GM21529 (cell line): ENCODE measurements around the gene SLC27A4.
A peak's percentile ranks its signal among the peaks of the same experiment; 100 is the strongest.

Source experiments
- ATAC-seq: cut with Tn5 transposase; IDR thresholded peaks from one replicate; pipeline ENCODE4 v1.9.1; 2021; ENCODE audit not compliant: unreplicated experiment

SLC27A4 gene

DNA sequence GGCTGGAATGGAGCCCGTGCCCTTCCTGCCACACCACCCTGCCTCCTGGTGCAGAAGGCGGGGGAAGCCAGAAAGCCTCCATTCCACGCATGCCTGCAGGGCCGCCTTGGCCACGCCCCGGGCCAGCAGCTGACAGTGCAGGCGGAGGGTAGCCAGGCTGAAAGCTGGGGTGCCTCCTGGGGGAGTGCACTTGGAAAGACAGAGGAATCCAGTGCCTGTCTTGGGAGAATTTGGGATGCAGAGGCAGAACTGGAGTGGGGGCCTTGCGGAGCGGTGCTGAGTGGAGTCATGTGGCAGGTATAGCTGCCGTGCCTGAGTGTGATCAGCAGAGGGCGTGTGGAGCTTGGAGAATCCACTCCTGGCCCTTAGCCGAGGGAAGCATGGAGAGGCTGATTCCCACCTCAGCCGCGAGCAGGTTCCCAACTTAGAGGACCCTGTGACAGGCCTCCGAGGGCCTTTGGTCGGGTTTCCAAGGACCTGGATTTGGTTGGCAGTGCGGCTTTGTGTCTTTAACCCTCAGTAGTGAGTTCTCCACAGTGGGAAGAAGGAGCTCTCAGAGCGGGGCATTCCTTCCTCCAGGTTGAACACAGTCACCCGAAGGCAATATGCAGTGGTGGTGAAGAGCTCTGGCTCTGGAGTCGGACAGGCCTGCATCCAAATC lies 21.8 kb downstream of the SLC27A4 start:
- ATAC-seq = peak; percentile 80

DNA sequence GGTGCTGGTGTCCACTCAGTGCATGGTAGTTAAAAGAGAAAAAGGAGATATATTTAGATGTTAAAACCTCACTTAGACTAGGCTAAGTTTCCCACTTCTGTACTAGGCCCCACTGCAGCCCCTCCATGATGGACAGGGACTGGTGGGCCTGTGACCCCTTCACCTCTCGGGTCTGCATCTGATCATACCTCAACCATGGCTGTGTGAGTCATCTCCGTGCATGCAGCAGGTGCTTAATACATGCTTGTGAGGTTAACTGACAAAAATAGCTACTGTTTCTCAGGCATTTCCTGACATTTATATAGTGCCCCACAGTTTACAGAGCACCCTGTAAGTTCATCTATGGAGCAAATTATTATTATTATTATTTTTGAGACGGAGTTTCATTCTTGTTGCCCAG lies 22.4 kb downstream of the SLC27A4 start:
- no peak for ATAC-seq

DNA sequence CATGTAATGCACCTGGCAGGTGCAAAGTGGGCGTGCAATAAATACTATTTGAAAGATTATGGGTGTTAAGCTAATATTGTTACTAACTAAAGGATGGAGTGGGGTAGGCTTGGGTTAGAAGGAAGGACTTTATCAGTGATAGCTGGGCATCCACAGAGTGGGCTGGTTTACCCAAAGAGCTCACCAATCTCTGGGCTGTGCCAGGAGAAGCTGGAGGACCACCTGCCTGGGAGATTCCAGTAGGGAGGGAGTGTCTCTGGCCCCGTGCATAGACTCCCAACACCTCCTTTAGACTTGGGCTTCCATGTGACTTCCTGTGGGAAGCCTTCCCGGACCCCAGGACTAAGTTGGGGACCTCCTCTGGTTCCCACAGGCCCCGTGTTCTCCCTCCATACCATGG lies 25.2 kb downstream of the SLC27A4 start:
- no peak for ATAC-seq

DNA sequence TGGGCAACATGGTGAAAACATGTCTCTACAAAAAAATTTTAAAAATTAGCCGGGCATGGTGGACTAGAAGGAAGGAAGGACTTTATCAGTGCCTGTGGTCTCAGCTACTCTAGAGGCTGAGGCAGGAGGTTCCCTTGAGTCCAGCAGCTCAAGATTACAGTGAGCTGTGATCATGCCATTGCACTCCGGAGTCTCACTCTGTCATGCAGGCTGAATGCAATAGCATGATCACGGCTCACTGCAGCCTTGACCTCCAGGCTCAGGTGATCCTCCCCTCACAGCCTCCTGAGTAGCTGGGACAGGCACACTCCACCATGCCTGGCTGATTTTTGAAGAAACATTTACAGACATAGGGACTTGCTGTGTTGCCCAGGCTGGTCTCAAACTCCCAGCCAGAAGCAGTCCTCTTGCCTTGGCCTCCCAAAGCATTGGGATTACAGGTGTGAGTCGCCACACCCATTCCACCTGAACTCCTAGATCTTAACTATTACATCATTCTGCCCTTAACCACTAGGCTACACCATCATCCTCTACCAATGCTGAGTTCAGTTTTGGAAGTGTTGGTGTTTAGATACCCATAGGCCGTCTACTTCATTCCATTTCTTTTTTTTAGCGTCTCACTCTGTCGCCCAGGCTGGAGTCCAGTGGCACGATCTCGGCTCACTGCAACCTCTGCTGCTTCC lies 28.8 kb downstream of the SLC27A4 start:
- ATAC-seq = no peak

DNA sequence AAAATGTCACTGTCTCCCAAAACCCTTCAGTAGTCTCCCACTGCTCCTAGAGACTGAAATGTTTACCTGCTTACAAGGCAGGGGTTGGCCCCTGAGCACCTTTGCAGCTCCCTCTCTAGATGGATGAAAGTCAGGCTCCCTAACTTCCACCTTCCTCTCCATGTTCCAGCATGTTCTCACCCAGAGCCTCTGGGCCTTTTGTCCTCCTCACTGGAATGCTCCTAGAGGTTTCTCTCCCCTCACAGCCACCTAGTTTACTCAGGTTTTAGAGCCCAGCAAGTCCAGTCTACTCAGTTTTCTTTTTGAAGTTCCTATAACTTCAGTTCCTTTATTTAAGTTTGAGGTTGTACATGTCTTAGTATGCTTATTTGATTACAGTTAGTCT lies 30.0 kb downstream of the SLC27A4 start:
- ATAC-seq = no peak

DNA sequence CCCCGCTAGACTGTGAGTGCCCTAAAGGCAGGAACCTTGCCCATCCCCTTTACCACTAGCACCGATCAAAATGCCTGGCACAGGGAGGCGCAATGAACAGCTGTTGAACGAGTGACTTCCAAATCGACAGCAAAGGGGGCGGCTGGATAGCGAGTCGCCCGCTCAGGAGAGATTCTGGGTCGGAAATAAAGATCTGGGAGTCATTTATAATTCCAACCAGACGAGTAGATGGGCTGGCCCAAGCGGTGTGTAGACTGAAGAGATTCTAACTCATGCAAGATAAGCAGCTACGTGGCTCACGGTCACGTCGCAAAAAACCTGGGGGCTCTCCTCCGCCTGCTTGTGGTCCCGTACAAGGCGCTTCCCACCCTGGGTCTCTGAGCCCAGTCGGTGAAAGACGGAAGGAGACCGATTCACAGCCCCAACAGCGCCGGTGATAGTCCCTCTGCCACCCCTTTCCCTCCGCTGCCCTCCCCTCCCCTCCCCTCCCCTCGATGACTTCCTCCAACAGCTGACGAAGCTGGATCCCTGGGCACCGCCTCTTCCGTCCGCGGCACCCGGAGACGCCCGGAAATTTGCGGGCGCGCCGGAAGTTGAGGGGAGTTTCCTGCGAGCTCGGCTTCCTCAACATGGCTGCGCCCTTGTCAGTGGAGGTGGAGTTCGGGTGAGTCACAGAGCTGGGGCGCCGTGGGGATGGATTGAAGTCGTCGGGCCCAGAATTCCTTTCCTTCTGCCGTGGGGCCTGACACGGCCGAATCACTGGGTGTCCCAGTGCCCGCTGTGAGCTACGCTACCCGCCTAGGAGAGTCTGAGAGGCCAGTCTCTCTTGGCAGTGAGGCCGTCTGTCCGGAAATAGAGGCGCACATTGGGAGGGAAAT lies 30.7 kb downstream of the SLC27A4 start, which contains the start of gene URM1:
TSS of gene URM1 (plus strand) at position 623 of the 878 bp plus-strand sequence. CDS start at position 630, 7 bp downstream.
- ATAC-seq = peak; percentile 94

DNA sequence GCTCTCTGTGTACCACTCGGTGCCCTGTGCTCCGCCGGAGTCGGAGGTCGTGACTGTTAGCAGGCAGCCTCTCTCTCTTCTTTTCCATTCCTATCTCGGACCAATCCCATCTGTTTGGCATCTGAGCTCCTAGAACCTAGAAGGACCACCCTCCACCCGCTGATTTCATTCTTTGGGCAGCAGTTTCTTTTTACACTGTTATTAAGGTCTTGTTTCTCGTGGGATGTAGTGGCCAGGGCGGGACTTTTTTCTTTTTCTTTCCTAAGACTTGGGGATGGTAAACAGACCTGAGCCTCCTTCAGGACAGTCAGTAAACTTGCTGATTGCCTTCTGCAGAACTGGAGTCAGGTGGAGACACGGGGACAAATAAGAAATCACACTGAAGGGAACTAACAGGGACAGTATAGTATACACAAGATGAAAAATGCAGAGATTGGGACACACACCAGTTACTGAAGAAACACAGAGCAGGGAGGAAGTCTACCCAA lies 31.3 kb downstream of the SLC27A4 start:
- no peak for ATAC-seq

DNA sequence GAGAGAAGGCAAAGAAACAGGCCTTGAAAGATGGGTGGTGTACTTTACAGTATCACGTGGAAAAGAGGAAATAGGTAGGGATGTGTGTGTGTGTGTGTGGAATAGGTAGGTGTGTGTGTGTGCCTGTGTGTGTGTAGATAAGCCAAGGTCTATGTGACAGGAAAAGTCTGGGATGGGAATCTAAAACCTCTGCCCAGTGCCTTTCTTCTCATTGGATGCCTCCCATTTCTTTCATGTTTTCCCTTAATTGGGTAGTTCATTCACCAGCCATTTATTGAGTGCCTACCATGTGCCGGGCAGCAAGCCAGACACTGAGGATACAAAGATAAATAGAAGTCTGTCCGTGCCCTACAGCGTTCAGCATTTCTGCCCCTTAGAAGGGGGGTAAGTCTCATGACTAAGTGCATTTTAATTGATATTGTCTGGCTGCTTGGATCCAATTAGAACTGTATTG lies 31.9 kb downstream of the SLC27A4 start:
- ATAC-seq = no peak

DNA sequence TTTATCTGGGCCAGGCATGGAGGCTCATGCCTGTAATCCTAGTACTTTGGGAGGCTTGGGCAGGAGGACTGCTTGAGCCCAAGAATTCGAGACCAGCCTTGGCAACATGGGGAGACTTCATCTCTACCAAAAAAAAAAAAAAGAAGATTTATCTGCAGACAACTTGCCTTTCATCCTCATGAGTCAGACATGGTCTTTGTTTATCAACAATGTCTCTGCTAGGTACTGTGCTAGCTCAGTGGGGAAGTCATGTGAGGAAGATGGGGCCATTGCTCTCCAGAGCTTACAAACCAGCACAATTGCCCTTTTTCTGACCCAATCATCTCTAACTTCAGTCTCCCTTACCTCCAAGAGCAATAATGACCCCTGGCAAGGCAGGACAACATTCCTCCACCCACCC lies 32.5 kb downstream of the SLC27A4 start:
- ATAC-seq = no peak

DNA sequence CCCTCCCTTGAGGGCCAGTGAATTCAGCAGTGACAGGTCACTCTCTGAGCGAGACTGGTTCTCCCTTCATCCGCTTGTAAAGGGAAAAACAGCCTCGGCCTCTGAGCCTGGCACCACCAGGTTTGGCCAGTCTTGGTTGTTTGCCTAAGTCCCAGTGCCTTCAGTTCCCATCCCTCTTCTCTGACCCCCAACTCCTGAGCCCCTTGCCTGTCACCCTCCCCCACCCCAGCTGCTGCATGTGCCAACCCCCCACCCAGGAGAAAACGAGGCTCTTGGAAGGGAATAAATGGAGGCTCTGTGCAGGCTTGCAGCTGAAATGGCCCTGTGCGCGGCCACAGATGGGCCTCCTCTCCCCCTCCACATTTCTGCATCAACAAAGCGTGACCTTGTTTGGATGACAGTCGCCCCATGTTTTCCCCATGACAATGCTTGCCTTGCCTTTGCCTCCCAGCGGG lies 33.9 kb downstream of the SLC27A4 start:
- no peak for ATAC-seq

DNA sequence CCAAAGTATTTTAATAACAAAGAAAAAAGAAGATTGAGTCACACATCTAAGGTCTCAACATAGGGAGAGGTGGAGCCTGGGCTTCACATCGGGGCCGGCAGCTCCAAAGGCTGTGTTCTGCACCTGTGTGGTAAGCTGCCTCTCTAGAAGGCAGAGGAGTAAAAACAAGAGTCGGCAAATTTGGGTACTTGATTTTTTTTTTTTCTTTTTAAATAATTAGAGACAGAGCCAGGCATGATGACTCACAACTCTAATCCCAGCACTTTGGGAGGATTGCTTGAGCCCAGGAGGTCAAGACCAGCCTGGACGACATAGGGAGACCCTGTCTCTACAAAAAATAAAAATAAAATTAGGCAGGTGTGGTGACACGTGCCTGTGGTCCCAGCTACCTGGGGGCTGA lies 35.5 kb downstream of the SLC27A4 start:
- ATAC-seq = no peak

DNA sequence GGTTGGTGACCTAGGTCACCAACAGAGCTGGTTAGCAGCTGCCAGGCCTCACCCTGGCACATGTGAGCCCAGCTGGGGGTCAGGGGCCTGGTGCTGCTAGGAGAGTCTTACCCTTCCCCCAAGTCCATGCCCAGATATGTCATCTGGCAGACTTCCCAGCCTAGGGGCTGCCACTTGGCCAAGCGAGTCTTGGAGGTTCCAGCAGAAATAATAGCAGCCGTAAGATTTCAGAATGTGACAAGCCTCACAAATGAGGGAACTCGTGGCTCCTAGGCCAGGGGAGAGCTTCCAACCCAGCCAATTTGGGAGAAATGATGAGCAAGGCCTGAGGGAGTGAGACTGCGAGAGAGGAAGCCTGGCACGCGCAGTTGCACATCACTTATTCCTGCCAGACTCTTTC lies 41.9 kb downstream of the SLC27A4 start:
- no peak for ATAC-seq

DNA sequence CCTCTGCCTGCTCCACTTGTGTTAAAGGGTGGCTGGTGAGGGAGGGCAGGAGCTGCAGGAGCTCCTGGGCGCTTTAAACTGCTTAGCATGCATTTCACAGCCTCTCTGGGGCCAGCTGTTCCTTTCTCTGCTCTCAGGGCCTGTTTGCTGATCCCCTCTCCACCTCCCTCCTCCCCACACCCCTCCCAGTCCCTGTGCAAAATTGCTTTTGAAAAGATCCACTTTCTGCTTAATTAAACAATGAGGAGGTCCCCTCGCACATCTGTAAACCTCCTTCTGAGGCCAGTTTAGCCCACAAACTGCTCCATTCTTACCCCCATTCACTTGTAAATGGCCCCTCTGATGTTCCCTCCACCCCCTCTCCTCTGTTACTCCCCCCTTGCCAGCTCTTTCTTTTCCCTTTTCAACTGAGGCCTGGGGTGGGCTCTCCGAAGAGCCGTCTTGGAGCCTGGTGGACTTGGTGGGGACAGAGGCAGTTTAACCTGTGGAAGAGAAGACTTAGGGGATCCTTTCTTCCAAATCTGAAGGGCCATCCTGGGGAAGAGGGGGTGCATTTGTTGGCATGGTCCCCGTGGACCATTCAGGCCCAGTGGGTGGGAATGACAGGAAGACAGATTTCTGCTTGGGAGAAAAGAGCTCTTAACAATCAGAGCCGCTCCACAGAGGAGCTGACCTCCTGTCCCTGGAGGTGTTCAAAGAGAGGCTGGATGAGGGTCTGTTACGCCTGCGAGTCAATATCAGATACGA lies 42.9 kb downstream of the SLC27A4 start:
- ATAC-seq = no peak

DNA sequence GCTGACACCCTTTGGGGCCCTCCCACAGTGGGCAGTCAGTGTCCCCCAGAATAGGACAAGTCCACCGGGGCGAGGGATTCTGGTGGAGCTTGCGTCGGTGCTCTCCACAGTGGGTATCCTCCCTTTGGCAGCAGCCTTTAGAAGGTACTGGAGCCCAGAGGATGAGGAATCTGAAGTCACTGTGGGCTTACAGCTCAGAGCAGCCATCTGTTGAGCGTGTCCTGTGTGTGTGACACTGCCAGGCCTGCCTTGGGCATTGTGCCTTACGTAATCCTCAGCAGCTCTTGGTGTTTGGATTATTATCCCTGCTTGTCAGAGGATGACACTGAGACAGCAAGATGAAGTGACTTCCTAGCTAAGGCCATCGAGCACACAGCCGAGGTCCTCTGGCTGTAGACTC lies 43.5 kb downstream of the SLC27A4 start:
- ATAC-seq = no peak

DNA sequence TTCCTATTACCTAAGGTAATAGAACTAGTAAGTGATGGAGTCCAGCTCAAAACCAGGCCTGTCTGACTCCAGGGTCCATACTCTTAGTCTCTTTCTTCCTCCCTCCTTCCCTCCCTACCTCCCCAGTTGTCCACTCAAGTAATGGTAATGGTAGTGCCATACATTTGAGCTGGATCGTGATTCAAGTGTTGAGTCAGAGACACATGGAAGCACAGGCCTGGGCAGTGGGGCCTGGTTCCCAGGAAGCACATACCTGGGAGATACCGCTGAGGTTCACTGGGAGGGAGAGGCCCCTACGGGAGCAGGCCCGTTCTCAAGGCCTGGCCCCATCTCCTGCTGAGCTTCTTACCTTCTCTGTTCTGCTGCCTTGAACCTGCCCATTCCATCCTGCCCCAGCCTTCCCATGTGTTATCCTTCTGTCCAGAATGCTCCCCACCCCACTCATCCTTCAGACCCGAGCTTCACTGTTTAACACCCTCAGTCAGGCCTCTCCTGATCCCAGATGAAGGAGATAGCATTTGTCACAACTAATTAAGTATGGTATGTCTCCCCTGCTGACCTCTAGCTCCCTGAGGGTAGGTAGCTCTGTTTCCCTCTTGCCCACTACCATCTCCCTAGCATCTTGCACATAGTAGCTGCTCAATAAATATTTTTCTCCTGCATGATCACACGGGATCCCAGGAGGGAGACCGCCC lies 44.6 kb downstream of the SLC27A4 start:
- ATAC-seq = no peak

DNA sequence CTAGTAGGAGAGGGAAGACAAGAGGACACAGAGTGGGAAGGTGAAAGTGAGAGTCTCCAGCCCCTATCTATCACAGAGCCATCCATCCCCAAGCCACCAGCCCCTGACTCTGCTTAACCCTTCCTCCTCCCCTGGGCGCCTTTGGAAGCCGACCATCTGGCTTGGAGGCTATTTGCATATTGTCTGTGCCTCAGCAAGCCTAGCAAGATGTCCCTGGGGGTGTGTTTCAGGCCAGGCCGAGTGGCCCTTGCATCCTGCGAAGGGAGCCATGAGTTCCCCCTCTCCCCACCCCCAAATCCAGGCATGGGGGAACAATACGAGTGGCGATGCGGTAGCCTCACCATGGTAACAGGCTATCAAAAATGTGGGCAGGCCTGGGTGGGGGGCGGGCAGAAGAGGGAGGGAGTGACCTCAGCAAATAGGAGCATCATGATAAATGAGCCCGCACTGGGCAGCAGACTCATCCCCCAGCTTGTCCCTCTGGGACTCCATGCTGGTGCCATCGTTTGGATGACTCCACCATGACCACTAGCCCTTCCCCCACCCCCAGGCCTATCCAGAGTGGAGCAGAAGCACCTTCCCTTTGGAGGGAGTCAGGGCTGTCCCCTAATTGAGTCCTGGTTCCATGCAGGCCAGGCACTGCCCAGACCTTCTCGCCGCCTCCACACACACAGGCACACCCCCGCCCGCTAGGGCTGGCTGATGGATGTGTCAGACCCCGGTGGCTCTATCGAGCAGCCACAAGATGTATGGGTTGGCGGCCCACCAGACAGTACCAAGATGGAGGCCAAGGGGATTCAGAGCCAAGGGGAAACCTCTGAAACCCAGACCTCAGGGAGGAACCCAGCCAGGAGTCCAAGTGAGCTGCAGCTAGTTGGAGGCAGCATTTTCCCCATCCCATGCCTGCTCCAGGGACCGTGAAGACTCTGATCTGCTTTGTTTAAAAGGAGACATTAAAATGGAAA lies 45.5 kb downstream of the SLC27A4 start:
- ATAC-seq = no peak

DNA sequence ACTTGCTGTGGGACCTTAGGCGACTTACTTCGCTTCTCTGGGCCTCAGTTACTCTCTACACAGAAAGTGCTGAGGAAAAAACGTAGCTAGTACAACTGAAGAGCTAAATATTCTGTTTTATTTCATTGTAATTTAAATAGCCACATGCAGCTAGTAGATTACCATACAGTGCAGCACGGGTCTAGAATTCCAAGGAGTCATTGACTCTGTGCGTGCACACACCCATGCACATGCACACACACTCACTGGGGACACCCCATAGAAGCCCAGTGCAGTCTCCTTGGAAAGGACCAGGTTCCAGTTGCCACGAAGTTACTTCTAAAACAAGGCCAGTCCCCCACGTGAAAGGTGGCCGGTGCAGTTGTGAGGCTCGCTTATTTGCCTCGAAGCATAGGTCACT lies 47.8 kb downstream of the SLC27A4 start:
- ATAC-seq = no peak

DNA sequence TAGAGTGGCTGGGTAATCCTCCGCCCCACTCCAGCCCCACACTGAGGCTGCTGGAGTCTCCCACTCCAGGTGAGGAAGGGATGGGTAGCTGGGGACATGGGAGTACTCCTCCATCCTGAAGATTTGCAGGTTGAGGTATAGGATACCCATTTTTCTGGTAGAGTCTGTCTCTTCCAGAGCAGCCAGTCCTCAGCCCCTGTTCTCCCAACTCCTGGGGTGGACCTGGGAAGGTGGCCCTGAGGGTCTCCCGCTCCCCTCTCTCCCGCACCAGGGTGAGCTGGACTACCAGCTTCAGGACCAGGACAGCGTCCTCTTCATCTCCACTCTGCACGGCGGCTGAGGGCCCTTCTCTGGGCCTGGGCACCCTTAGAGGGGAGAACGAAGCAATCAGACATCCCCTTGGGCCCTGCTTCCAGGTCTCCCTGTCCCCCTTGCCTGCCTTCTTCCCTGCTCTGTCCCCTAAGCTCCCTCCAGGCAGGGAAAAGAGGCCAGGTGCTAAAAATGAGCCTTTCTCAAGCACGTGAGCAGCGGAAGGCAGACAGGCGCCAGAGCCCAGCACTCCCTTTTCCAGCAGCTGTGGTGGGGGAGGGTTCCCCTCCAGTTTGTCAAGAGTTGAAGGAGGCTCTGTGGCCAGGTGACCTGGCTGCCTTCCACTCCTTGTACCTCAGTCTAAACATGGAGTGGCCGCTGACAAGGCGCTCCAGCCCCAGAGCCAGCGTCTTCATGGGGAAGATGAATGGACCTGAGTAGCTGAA lies 49.2 kb downstream of the SLC27A4 start:
- no peak for ATAC-seq
